Measurements from ENCODE around the gene TEX28. TPM values are rescaled to one million over a fixed set of nuclear protein-coding genes. Genes with fewer than 3 reads are reported as not detected.

The TEX28 gene
- total and polyA plus RNA-seq, 2 experiments from 2014 or later = not detected

DNA sequence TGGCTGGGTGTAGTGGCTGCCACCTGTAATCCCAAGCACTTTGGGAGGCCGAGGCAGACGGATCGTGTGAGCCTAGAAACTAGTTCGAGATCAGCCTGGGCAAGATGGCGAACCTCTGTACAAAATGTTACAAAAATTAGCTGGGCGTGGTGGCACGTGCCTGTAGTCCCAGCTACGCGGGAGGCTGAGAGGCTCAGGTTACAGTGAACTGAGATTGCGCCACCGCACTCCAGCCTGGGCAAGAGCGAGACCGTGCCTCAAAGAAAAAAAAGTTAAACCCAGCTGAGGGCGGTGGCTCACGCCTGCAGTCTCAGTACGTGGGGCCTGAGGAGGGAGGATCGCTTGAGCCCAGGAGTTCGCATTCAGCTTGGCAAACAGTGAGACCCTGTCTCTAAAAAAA, 1.8 kb upstream of the TEX28 start:
- TF ChIP-seq ZNF331 (CRISPR knock-in tag; IDR thresholded peaks at IDR 0.05; ENCODE audit: low read depth) (no peak), POLR2AphosphoS5 (IDR thresholded peaks at IDR 0.05; ENCODE audit: low read depth) (no peak), ZNF462 (CRISPR knock-in tag; IDR thresholded peaks at IDR 0.05) (no peak), JUNB (IDR thresholded peaks at IDR 0.05; ENCODE audit: unreplicated experiment) (no peak), REST (IDR thresholded peaks at IDR 0.05; ENCODE audit: unreplicated experiment) (no peak), EZH2 (IDR thresholded peaks at IDR 0.05; ENCODE audit: low read depth, unreplicated experiment) (no peak), CREB1 (CRISPR knock-in tag; IDR thresholded peaks at IDR 0.05; ENCODE audit: low read depth) (no peak), STAT1 (IDR thresholded peaks at IDR 0.05; ENCODE audit: unreplicated experiment) (no peak), CTCF (conservative IDR thresholded peaks at IDR 0.05; ENCODE audit: low read depth in 2 of 2) (no peak), EZH2phosphoT487 (IDR thresholded peaks at IDR 0.05; ENCODE audit: unreplicated experiment) (no peak), ZNF114 (CRISPR knock-in tag; IDR thresholded peaks at IDR 0.05) (no peak), NANOG (IDR thresholded peaks at IDR 0.05; ENCODE audit: borderline replicate concordance) (no peak)
- TF ChIP-seq, protein P1, sequence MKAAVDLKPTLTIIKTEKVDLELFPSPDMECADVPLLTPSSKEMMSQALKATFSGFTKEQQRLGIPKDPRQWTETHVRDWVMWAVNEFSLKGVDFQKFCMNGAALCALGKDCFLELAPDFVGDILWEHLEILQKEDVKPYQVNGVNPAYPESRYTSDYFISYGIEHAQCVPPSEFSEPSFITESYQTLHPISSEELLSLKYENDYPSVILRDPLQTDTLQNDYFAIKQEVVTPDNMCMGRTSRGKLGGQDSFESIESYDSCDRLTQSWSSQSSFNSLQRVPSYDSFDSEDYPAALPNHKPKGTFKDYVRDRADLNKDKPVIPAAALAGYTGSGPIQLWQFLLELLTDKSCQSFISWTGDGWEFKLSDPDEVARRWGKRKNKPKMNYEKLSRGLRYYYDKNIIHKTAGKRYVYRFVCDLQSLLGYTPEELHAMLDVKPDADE (IDR thresholded peaks at IDR 0.05) = no peak

More for the DNA sequence above, 1.8 kb upstream of the TEX28 start:
- Histone ChIP-seq H3K4me3 (no peak overlapping the region), H3F3A (replicated peaks; ENCODE audit: low read depth) (no peaks in the 10 kb centered on the region), H4K20me1 (replicated peaks; ENCODE audit: insufficient read depth) (no peaks in the 10 kb centered on the region), H3K27me3 (ENCODE audit: insufficient read depth) (no peaks in the 10 kb centered on the region), H3K79me2 (replicated peaks; ENCODE audit: insufficient read depth) (no peaks in the 10 kb centered on the region), H3K27ac (ENCODE audit: low read depth) (no peak overlapping the region), H3K4me2 (no peak overlapping the region), H3K36me3 (ENCODE audit: insufficient read depth) (no peaks in the 10 kb centered on the region), H2AFZ (no peak overlapping the region), H3K9me2 (ENCODE audit: insufficient read depth) (no peaks in the 10 kb centered on the region), H3K4me1 (ENCODE audit: insufficient read depth) (no peaks in the 10 kb centered on the region)
- H3K27me3 Mint-ChIP-seq (ENCODE audit: insufficient read depth, low read depth, poor library complexity) = peaks cover 6% of the 10 kb centered on the region
- ATAC-seq = no peak
- H3K4me1 Mint-ChIP-seq = no peaks in the 10 kb centered on the region
- no peak overlapping the region for H3K27ac Mint-ChIP-seq
- no peak overlapping the region for H3K4me3 Mint-ChIP-seq
- no peak for DNase-seq (ENCODE audit: low spot score)
- no peaks in the 10 kb centered on the region; the same call in 2 of the 3 replicates for H3K9me3 Mint-ChIP-seq
- H3K36me3 Mint-ChIP-seq (ENCODE audit: low read depth) = no peaks in the 10 kb centered on the region
